ENCODE data around the gene CMIP. TPM values are rescaled to one million over a fixed set of nuclear protein-coding genes. Genes with fewer than 3 reads are reported as not detected.

Gene CMIP
- total RNA-seq, 4 donors from 2014 or later, result 17.1 to 60.5 (median 39.7) TPM

GRCh38 chr16:81547194-81547938 is 102.8 kb downstream of the CMIP start:
- H3K4me3 ChIP-seq, result no peak overlapping the region
- H3K27me3 ChIP-seq, result no peaks in the 10 kb centered on the region
- no peaks in the 10 kb centered on the region for H3K9me3 ChIP-seq
- DNase-seq, result no peak
- intact Hi-C loops (cut with DNase I), result no loop called here
- WGBS, 2 donors, result 83 to 84% methylated on average over 12 to 14 of the region's 15 CpGs
- H3K36me3 ChIP-seq, result no peaks in the 10 kb centered on the region
- TF ChIP-seq POLR2A (IDR thresholded peaks at IDR 0.05), result no peak
- TF ChIP-seq, protein P1, sequence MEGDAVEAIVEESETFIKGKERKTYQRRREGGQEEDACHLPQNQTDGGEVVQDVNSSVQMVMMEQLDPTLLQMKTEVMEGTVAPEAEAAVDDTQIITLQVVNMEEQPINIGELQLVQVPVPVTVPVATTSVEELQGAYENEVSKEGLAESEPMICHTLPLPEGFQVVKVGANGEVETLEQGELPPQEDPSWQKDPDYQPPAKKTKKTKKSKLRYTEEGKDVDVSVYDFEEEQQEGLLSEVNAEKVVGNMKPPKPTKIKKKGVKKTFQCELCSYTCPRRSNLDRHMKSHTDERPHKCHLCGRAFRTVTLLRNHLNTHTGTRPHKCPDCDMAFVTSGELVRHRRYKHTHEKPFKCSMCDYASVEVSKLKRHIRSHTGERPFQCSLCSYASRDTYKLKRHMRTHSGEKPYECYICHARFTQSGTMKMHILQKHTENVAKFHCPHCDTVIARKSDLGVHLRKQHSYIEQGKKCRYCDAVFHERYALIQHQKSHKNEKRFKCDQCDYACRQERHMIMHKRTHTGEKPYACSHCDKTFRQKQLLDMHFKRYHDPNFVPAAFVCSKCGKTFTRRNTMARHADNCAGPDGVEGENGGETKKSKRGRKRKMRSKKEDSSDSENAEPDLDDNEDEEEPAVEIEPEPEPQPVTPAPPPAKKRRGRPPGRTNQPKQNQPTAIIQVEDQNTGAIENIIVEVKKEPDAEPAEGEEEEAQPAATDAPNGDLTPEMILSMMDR (IDR thresholded peaks at IDR 0.05), result no peak
- peaks cover 13 to 94% (median 44%) of the 10 kb centered on the region in 3 donors for H3K4me1 ChIP-seq
- no peak overlapping the region for H3K27ac ChIP-seq

DNA sequence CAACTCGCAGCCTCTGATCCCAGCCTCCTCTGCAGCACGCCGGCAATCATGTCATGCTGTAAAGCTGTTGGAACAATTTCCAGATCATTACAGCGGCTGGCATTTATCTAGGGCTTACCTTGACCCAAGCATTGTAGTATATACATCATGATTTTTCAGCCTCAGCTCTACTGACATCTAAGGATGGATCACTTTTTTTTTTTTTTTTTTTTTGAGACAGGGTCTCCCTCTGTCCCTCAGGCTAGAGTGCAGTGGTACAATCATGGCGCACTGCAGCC is 103.3 kb downstream of the CMIP start:
- no peaks in the 10 kb centered on the region for H3K27me3 ChIP-seq
- DNase-seq, result no peak
- WGBS, 2 donors, result 67 to 92% methylated on average over 5 of the region's 5 CpGs
- no peak overlapping the region for H3K27ac ChIP-seq
- H3K4me3 ChIP-seq, result no peak overlapping the region
- TF ChIP-seq, protein P1 (IDR thresholded peaks at IDR 0.05), result no peak
- no peak for TF ChIP-seq POLR2A (IDR thresholded peaks at IDR 0.05)
- intact Hi-C loops (cut with DNase I), result no loop called here
- H3K36me3 ChIP-seq, result no peaks in the 10 kb centered on the region
- H3K9me3 ChIP-seq, result no peaks in the 10 kb centered on the region
- H3K4me1 ChIP-seq, result peaks cover 18 to 95% (median 48%) of the 10 kb centered on the region in 3 donors

GRCh38 chr16:81548551-81548875 is 103.9 kb downstream of the CMIP start:
- Histone ChIP-seq H3K27me3 (no peaks in the 10 kb centered on the region), H3K36me3 (no peaks in the 10 kb centered on the region), H3K4me3 (no peak overlapping the region), H3K4me1 (peaks cover 20 to 95% (median 48%) of the 10 kb centered on the region in 3 donors), H3K27ac (no peak overlapping the region), H3K9me3 (no peaks in the 10 kb centered on the region)
- 75 to 82% methylated on average over 3 of the region's 3 CpGs for WGBS, 2 donors
- TF ChIP-seq, protein P1 (IDR thresholded peaks at IDR 0.05), result no peak
- no peak for TF ChIP-seq POLR2A (IDR thresholded peaks at IDR 0.05)
- intact Hi-C loops (cut with DNase I), result no loop called here
- no peak for DNase-seq

DNA sequence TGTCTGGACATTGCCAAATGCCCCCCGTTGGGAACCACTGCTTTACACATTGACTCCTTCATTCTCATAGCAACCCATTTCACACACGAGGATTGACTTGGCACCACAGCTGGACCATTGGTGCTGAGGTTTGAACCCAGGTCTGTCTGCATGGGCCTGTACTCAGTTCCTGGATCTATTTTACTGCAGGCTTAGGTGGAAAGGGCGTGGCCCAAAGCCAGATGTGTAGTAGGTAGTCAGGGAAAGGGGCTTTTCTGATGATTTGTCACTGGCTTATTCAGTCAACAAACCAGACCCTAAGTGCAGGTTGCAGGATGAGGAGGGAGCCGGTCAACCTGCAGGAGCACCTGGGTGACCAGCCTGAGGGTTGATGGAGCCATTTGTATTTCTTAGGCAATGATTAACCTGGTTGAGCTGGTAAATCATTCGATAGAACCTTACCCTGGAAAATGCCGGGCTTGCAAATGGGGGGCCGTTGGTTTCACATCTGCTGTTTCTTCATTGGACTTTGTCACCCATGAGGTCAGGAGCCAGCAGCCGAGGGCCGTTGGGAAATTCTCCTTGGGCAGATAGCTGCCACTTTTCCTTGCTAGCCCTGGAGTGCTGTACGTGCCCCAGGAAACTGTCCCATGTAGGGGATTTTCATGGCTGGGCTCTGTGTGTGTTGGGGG is 104.4 kb downstream of the CMIP start:
- intact Hi-C loops (cut with DNase I), result no loop called here
- Histone ChIP-seq H3K27me3 (no peaks in the 10 kb centered on the region), H3K9me3 (no peaks in the 10 kb centered on the region), H3K36me3 (no peaks in the 10 kb centered on the region), H3K4me3 (no peak overlapping the region), H3K4me1 (peaks cover 20 to 95% (median 49%) of the 10 kb centered on the region in 3 donors), H3K27ac (no peak overlapping the region)
- no peak for DNase-seq
- 71 to 84% methylated on average over 8 to 10 of the region's 10 CpGs for WGBS, 2 donors
- TF ChIP-seq POLR2A (IDR thresholded peaks at IDR 0.05), result no peak
- TF ChIP-seq, protein P1 (IDR thresholded peaks at IDR 0.05), result no peak

- no peak for TF ChIP-seq POLR2A (IDR thresholded peaks at IDR 0.05)
- TF ChIP-seq, protein P1 (IDR thresholded peaks at IDR 0.05), result no peak
- 95 to 97% methylated on average over 14 to 19 of the region's 19 CpGs for WGBS, 2 donors
- H3K4me3 ChIP-seq, result no peak overlapping the region
- no peak for DNase-seq
- H3K27ac ChIP-seq, result no peak overlapping the region
- H3K4me1 ChIP-seq, result peaks cover 24 to 95% (median 48%) of the 10 kb centered on the region in 3 donors
- no peaks in the 10 kb centered on the region for H3K36me3 ChIP-seq
- intact Hi-C loops (cut with DNase I), result no loop called here
- no peaks in the 10 kb centered on the region for H3K9me3 ChIP-seq
- no peaks in the 10 kb centered on the region for H3K27me3 ChIP-seq
These were observed 105.2 kb downstream of the CMIP start for GRCh38 chr16:81549547-81550431.

Measured in esophagus squamous epithelium (tissue), 5 donors.